K562 (cell line): ENCODE results near the gene ADAT3. TPM values are rescaled to one million over a fixed set of nuclear protein-coding genes. Genes with fewer than 3 reads are reported as not detected.

Source experiments
- ATAC-seq: fragments of 200-7000 bp; cut with Tn5 transposase; 3 replicates; pipeline ENCODE4 v1.9.1; 2020; ENCODE audit warnings: moderate library complexity
- BruUV-seq: library from RNA; stranded (reverse); fragments of 400-500 nt; replicated peaks from 2 replicates; lab custom pipeline; 2021; lab: Mats Ljungman, UMichigan
- CTCF ChIA-PET: fragments of 300-600 bp; formaldehyde crosslinking; extraction: SDS; loops from one replicate; lab custom pipeline; 2021; ENCODE audit warnings: low intra/inter-chr PET ratio; lab: Yijun Ruan, JAX
- POLR2A ChIA-PET: fragments of 300-600, 350-650 bp; sonication (Branson Sonifier 250); formaldehyde crosslinking; extraction: SDS; loops from one replicate; lab custom pipeline; 2021; ENCODE audit warnings: antibody characterized with exemption, inconsistent platforms; lab: Yijun Ruan, JAX
- DNase-seq, 4 experiments: peaks; one replicate each; pipeline versions ENCODE4 v3.0.0 to v3.0.0-alpha.2; 2011 to 2018; ENCODE audit warnings: low spot score in 3 of 4, mixed read lengths in 3 of 4; ENCODE audit errors: extremely low read depth in 1 of 4
- FAIRE-seq: peaks from 2 replicates; lab custom pipeline; 2011; peaks lifted over from hg19 to GRCh38; lab: Jason Lieb, UNC
- H2AFZ ChIP-seq: 2 replicates; pipeline ENCODE4 v1.6.0; 2011; ENCODE audit warnings: low read depth, low read length, control low read depth, inconsistent platforms
- H3K27ac ChIP-seq: fragments of 200-600 bp; 3 replicates; pipeline ENCODE4 v1.8.0; 2011; ENCODE audit warnings: low read depth, mild to moderate bottlenecking, control low read depth, inconsistent platforms, low read length, moderate library complexity, mixed read lengths; ENCODE audit errors: extremely low read depth
- H3K27me3 ChIP-seq, 2 experiments: fragments of 300-600 bp in 1 of 2; 2 replicates in 1 of 2; 3 replicates in 1 of 2; pipeline versions ENCODE4 v1.6.0 to v1.8.0; 2011; ENCODE audit warnings: inconsistent platforms in 2 of 2, low read length in 2 of 2, mild to moderate bottlenecking in 1 of 2, mixed read lengths in 1 of 2, moderate library complexity in 1 of 2; ENCODE audit not compliant: control insufficient read depth in 2 of 2, insufficient read depth in 2 of 2
- H3K36me3 ChIP-seq: fragments of 300-600 bp; 3 replicates; pipeline ENCODE4 v1.8.0; 2011; ENCODE audit warnings: mild to moderate bottlenecking, low read length, inconsistent platforms; ENCODE audit not compliant: control insufficient read depth, insufficient read depth
- H3K4me1 ChIP-seq, 2 experiments: fragments of 200-600 bp in 1 of 2; replicated peaks in 1 of 2; 2 replicates in 1 of 2; 3 replicates in 1 of 2; pipeline versions ENCODE4 v1.5.1 to v1.8.0; 2011; ENCODE audit warnings: inconsistent platforms in 2 of 2, low read length in 2 of 2, mild to moderate bottlenecking in 1 of 2, mixed read lengths in 1 of 2, moderate library complexity in 1 of 2; ENCODE audit not compliant: control insufficient read depth in 2 of 2, insufficient read depth in 2 of 2
- H3K4me2 ChIP-seq: 2 replicates; pipeline ENCODE4 v1.6.1; 2011; ENCODE audit warnings: low read length, control low read depth, inconsistent platforms, mixed read lengths; ENCODE audit not compliant: insufficient read depth
- H3K4me3 ChIP-seq: fragments of 200-600 bp; sonication (generic), shearing (Covaris generic); 2 replicates; pipeline ENCODE4 v1.5.1; 2016; ENCODE audit warnings: control low read depth, inconsistent platforms
- H3K79me2 ChIP-seq: fragments of 200-600 bp; 3 replicates; pipeline ENCODE4 v1.8.0; 2011; ENCODE audit warnings: low read length, inconsistent platforms; ENCODE audit not compliant: control insufficient read depth, insufficient read depth
- H3K9ac ChIP-seq, 2 experiments: 2 replicates each; pipeline versions ENCODE4 v1.6.0 to v1.6.1; 2011; ENCODE audit warnings: low read depth in 2 of 2, low read length in 2 of 2, control low read depth in 1 of 2, inconsistent platforms in 1 of 2, mild to moderate bottlenecking in 1 of 2, mixed read lengths in 1 of 2; ENCODE audit not compliant: insufficient read depth in 1 of 2
- H3K9me1 ChIP-seq: one replicate; pipeline ENCODE4 v1.6.0; 2011; ENCODE audit warnings: inconsistent platforms, mild to moderate bottlenecking, low read length, moderate library complexity; ENCODE audit not compliant: control insufficient read depth, insufficient read depth
- H3K9me3 ChIP-seq: replicated peaks from 2 replicates; pipeline ENCODE4 v1.5.1; 2011; ENCODE audit warnings: low read depth, low read length, inconsistent platforms; ENCODE audit not compliant: control insufficient read depth, insufficient read depth
- H4K20me1 ChIP-seq: replicated peaks from 2 replicates; pipeline ENCODE4 v1.6.1; 2011; ENCODE audit warnings: low read length, inconsistent platforms, mixed read lengths; ENCODE audit not compliant: control insufficient read depth, insufficient read depth
- EGR1 ChIP-seq: fragments of 450-650 bp; conservative IDR thresholded peaks from 2 replicates; pipeline ENCODE4 v1.6.1; 2017; ENCODE audit warnings: mild to moderate bottlenecking
- HMGN3 ChIP-seq: IDR thresholded peaks from 2 replicates; pipeline ENCODE4 v1.6.1; 2011; ENCODE audit warnings: borderline replicate concordance, low read depth, mild to moderate bottlenecking, mixed read lengths, low read length; ENCODE audit not compliant: insufficient read length; ENCODE audit errors: extremely low read depth
- MLLT1 ChIP-seq, 2 experiments: fragments of 450-650 bp; IDR thresholded peaks; 2 replicates each; pipeline ENCODE4 v1.6.1; 2016
- POLR2G ChIP-seq: fragments of 200-400 bp; formaldehyde crosslinking; IDR thresholded peaks from 2 replicates; pipeline ENCODE4 v1.6.1; 2017; ENCODE audit warnings: low read depth, mild to moderate bottlenecking, antibody characterized with exemption, low read length, moderate library complexity
- RBM22 ChIP-seq: fragments of 200-400 bp; formaldehyde crosslinking; IDR thresholded peaks from 2 replicates; pipeline ENCODE4 v1.6.1; 2018; ENCODE audit warnings: low read length, low read depth; ENCODE audit not compliant: poor library complexity, severe bottlenecking
- RBM34 ChIP-seq: fragments of 200-400 bp; formaldehyde crosslinking; IDR thresholded peaks from 2 replicates; pipeline ENCODE4 v1.6.1; 2018; ENCODE audit warnings: low read length, borderline replicate concordance; ENCODE audit not compliant: insufficient read depth
- TCF3 ChIP-seq: sonication (generic); formaldehyde crosslinking; IDR thresholded peaks from 2 replicates; pipeline ENCODE4 v1.4.0; 2020; ENCODE audit warnings: mild to moderate bottlenecking, missing genetic modification reagents
- WGBS: fragments of 100-300 bp; shearing (Covaris generic); methylation state at CpG from one replicate; pipeline ENCODE4 v1.1.6; 2016; ENCODE audit warnings: low coverage, mixed read lengths; ENCODE audit not compliant: insufficient coverage; ENCODE audit errors: missing lambda C conversion rate; 5-methylcytosine and 5-hydroxymethylcytosine counted together
- in situ Hi-C: fragments of 300-500 bp; cut with MboI; formaldehyde crosslinking; loops from 4 replicates; pipeline ENCODE4 v1.15.0; 2018; ENCODE audit warnings: inconsistent platforms, mixed read lengths
- intact Hi-C: fragments of 100-400 bp; cut with micrococcal nuclease; formaldehyde crosslinking; loops from 2 replicates; pipeline ENCODE4 v1.14.2; 2022
- polyA plus RNA-seq, 8 experiments: library from polyadenylated mRNA; depleted of rRNA in 4 of 8; stranded (reverse) in 5 of 8; unstranded in 3 of 8; fragments of >200 nt; fragmentation: Nextera tagmentation in 2 of 8; fragmentation: Illumina TruSeq in 1 of 8; extraction: Ambion mirVana in 2 of 8; extraction: Trizol in 1 of 8; gene quantifications; 2 replicates each; pipeline versions ENCODE4 v1.2.1 to v1.2.3, GENCODE V29; 2011 to 2014; ENCODE audit warnings: inconsistent platforms in 1 of 8, missing spikeins in 1 of 8
- total RNA-seq, 7 experiments: library from RNA; depleted of rRNA in 6 of 7; stranded (reverse); fragments of >200 nt in 6 of 7; fragmentation: Illumina TruSeq in 2 of 7; extraction: Trizol in 2 of 7; gene quantifications; 2 replicates each; pipeline versions ENCODE4 v1.2.1 to v1.2.3, GENCODE V29; 2011 to 2021; ENCODE audit warnings: low replicate concordance in 1 of 7

ADAT3 gene
- total and polyA plus RNA-seq, 9 of the 15 experiments (the other 6 are each of a cell fraction or from before 2014, with no cell fraction given) = 0.67 to 15.6 (median 7.8) TPM; not detected in 4

- TF ChIP-seq TCF3 (CRISPR knock-in tag) = no peak
- TF ChIP-seq RBM22 = peak; percentile 49
- peaks cover 80% of the 10 kb centered on the region for H3K79me2 ChIP-seq
- no peaks in the 10 kb centered on the region for H3K9me1 ChIP-seq
- no peak overlapping the region for H3K27ac ChIP-seq
- H3K4me1 ChIP-seq = peaks cover 0 to 67% of the 10 kb centered on the region in 2 experiments; a peak in 2 of 5 replicates
- ChIA-PET POLR2A (interaction anchor here (0.6 to 0.9 kb wide), 2 partner anchors 10 to 69 kb away, joined by 3 read pairs; no protein-coding TSS in a partner anchor), CTCF (no interaction called here)
- no peak for FAIRE-seq
- WGBS = 89% methylated on average over 12 of the region's 15 CpGs
- ATAC-seq = no peak
- H3K36me3 ChIP-seq = peaks cover 36% of the 10 kb centered on the region; the same call in 2 of the 3 replicates
- no peak overlapping the region for H3K4me2 ChIP-seq
- no peak for DNase-seq
- H3K9me3 ChIP-seq = no peaks in the 10 kb centered on the region
- H3K9ac ChIP-seq = peak overlapping the region in 1 of 2 experiments; percentile 9; a peak in 1 of 4 replicates
- H3K4me3 ChIP-seq = no peak overlapping the region
- intact Hi-C loops = no loop called here
- H4K20me1 ChIP-seq = peaks cover 20% of the 10 kb centered on the region
- H2AFZ ChIP-seq = no peak overlapping the region
- in situ Hi-C loops = no loop called here
- H3K27me3 ChIP-seq = no peaks in the 10 kb centered on the region
- BruUV-seq = no TSS peak
Observed at GRCh38 chr19:1954532-1954933, 49.3 kb downstream of the ADAT3 start.

- H4K20me1 ChIP-seq = peaks cover 20% of the 10 kb centered on the region
- DNase-seq (no peak), FAIRE-seq (no peak), ATAC-seq (no peak)
- BruUV-seq = no TSS peak
- no peaks in the 10 kb centered on the region for H3K9me1 ChIP-seq
- H3K36me3 ChIP-seq = peaks cover 35% of the 10 kb centered on the region; the same call in 2 of the 3 replicates
- no peak overlapping the region for H3K27ac ChIP-seq
- in situ Hi-C loops (no loop called here), intact Hi-C loops (no loop called here)
- H3K4me1 ChIP-seq = peaks cover 0 to 69% of the 10 kb centered on the region in 2 experiments; a peak in 2 of 5 replicates
- H3K4me2 ChIP-seq = no peak overlapping the region
- peaks cover 81% of the 10 kb centered on the region for H3K79me2 ChIP-seq
- H3K9ac ChIP-seq = no peak overlapping the region; a peak in 1 of 4 replicates
- POLR2A ChIA-PET = no interaction called here
- no peaks in the 10 kb centered on the region for H3K27me3 ChIP-seq
- H3K9me3 ChIP-seq = no peaks in the 10 kb centered on the region
- TF ChIP-seq EGR1 = peak; percentile 23; the same call in 1 of the 2 replicates
- no peak for TF ChIP-seq RBM34
- TF ChIP-seq HMGN3 = peak; percentile 38
- TF ChIP-seq MLLT1 (IDR thresholded peaks at IDR 0.05) = no peak
- 0 out of 2 replicates have a peak, but pooled peaks have one; percentile 14 for TF ChIP-seq POLR2G
- H2AFZ ChIP-seq = no peak overlapping the region
- no peak overlapping the region for H3K4me3 ChIP-seq
- CTCF ChIA-PET = no interaction called here
- WGBS = 78% methylated on average over 36 of the region's 51 CpGs
Observed at GRCh38 chr19:1955171-1956121, 50.2 kb downstream of the ADAT3 start.
